RWPE2 (cell line): ENCODE data around the gene TEPSIN.

Experiments
- ATAC-seq: fragments of 200-7000 bp; cut with Tn5 transposase; 3 replicates; pipeline ENCODE4 v1.9.1; 2021; ENCODE audit warnings: low read depth
- DNase-seq: peaks from one replicate; pipeline ENCODE4 v3.0.0-alpha.2; 2020; ENCODE audit warnings: low spot score
- H3K27ac ChIP-seq: fragments of 450-650 bp; 2 replicates; pipeline ENCODE4 v1.5.1; 2017; ENCODE audit warnings: mild to moderate bottlenecking; ENCODE audit not compliant: poor library complexity, severe bottlenecking
- H3K27me3 ChIP-seq: fragments of 250-450 bp; sonication (Bioruptor Pico); 2 replicates; pipeline ENCODE4 v1.5.1; 2021; ENCODE audit warnings: mild to moderate bottlenecking, moderate library complexity; ENCODE audit not compliant: insufficient read depth, poor library complexity, severe bottlenecking
- H3K36me3 ChIP-seq: fragments of 250-450 bp; sonication (Bioruptor Pico); 2 replicates; pipeline ENCODE4 v1.5.1; 2020; ENCODE audit warnings: low read depth, mild to moderate bottlenecking, moderate library complexity
- H3K4me1 ChIP-seq: fragments of 250-450 bp; sonication (Bioruptor Pico); 2 replicates; pipeline ENCODE4 v1.5.1; 2021; ENCODE audit warnings: mild to moderate bottlenecking, moderate library complexity; ENCODE audit not compliant: insufficient read depth, poor library complexity, severe bottlenecking
- H3K4me3 ChIP-seq: fragments of 250-450 bp; sonication (Bioruptor Pico); 2 replicates; pipeline ENCODE4 v1.5.1; 2021; ENCODE audit warnings: mild to moderate bottlenecking, moderate library complexity; ENCODE audit not compliant: severe bottlenecking
- H3K9me3 ChIP-seq: fragments of 250-450 bp; sonication (Bioruptor Pico); 2 replicates; pipeline ENCODE4 v1.5.1; 2021; ENCODE audit warnings: mild to moderate bottlenecking, moderate library complexity; ENCODE audit not compliant: severe bottlenecking
- CTCF ChIP-seq: fragments of 450-650 bp; IDR thresholded peaks from one replicate; pipeline ENCODE4 v1.5.1; 2017; ENCODE audit warnings: mild to moderate bottlenecking, moderate library complexity; ENCODE audit not compliant: poor library complexity, severe bottlenecking

Gene TEPSIN

GRCh38 chr17:81212365-81212764 lies 26.5 kb downstream of the TEPSIN start:
- peaks cover 25% of the 10 kb centered on the region for H3K36me3 ChIP-seq
- H3K9me3 ChIP-seq = no peaks in the 10 kb centered on the region
- H3K27me3 ChIP-seq = no peaks in the 10 kb centered on the region
- DNase-seq (no peak), ATAC-seq (no peak)
- H3K4me3 ChIP-seq = no peak overlapping the region
- H3K27ac ChIP-seq = no peak overlapping the region
- H3K4me1 ChIP-seq = no peaks in the 10 kb centered on the region
- no peak for TF ChIP-seq CTCF

- no peak overlapping the region for H3K27ac ChIP-seq
- H3K27me3 ChIP-seq = no peaks in the 10 kb centered on the region
- ATAC-seq (no peak), DNase-seq (no peak)
- H3K36me3 ChIP-seq = peaks cover 10% of the 10 kb centered on the region
- H3K9me3 ChIP-seq = no peaks in the 10 kb centered on the region
- no peaks in the 10 kb centered on the region for H3K4me1 ChIP-seq
- no peak overlapping the region for H3K4me3 ChIP-seq
- no peak for TF ChIP-seq CTCF
Measured at GRCh38 chr17:81210868-81211267, 28.0 kb downstream of the TEPSIN start.

GRCh38 chr17:81210466-81210865 lies 28.4 kb downstream of the TEPSIN start:
- ATAC-seq = no peak
- no peaks in the 10 kb centered on the region for H3K4me1 ChIP-seq
- TF ChIP-seq CTCF = no peak
- H3K4me3 ChIP-seq = no peak overlapping the region
- H3K36me3 ChIP-seq = peaks cover 8% of the 10 kb centered on the region
- H3K27ac ChIP-seq = no peak overlapping the region
- no peak for DNase-seq
- no peaks in the 10 kb centered on the region for H3K9me3 ChIP-seq
- H3K27me3 ChIP-seq = no peaks in the 10 kb centered on the region

- no peak for TF ChIP-seq CTCF
- no peak overlapping the region for H3K27ac ChIP-seq
- no peaks in the 10 kb centered on the region for H3K9me3 ChIP-seq
- no peak for ATAC-seq
- no peak for DNase-seq
- H3K4me3 ChIP-seq = no peak overlapping the region
- H3K27me3 ChIP-seq = no peaks in the 10 kb centered on the region
- H3K36me3 ChIP-seq = peaks cover 11% of the 10 kb centered on the region
- H3K4me1 ChIP-seq = no peaks in the 10 kb centered on the region
Measured at GRCh38 chr17:81209141-81209540, 29.7 kb downstream of the TEPSIN start.

GRCh38 chr17:81208651-81209050 lies 30.2 kb downstream of the TEPSIN start:
- DNase-seq = no peak
- Histone ChIP-seq H3K27me3 (no peaks in the 10 kb centered on the region), H3K36me3 (peaks cover 6% of the 10 kb centered on the region; the same call in 1 of the 2 replicates), H3K4me3 (no peak overlapping the region), H3K4me1 (no peaks in the 10 kb centered on the region), H3K27ac (no peak overlapping the region), H3K9me3 (no peaks in the 10 kb centered on the region)
- no peak for ATAC-seq
- TF ChIP-seq CTCF = no peak
